Psoas muscle (tissue), 8 donors: ENCODE results near the gene GPATCH1. TPM values are rescaled to one million over a fixed set of nuclear protein-coding genes. Genes with fewer than 3 reads are reported as not detected.

Source experiments
- ATAC-seq, 4 donors: fragments of 200-7000 bp; cut with Tn5 transposase; one replicate each; pipeline ENCODE4 v1.9.1; 2020; ENCODE audit warnings: moderate library complexity in 3 of 4, mild to moderate bottlenecking in 2 of 4
- DNase-seq, 2 donors: peaks; one replicate each; pipeline ENCODE4 v3.0.0-alpha.2; 2020
- H3K27ac ChIP-seq: fragments of 200-600 bp; one replicate; pipeline ENCODE4 v1.8.0; 2022
- H3K27me3 ChIP-seq, 3 donors: fragments of 200-600 bp in 1 of 3; one replicate each; pipeline versions ENCODE4 v1.6.1 to v1.8.0; 2013 to 2022; ENCODE audit warnings: low read length in 2 of 3, mild to moderate bottlenecking in 2 of 3, moderate library complexity in 1 of 3; ENCODE audit not compliant: insufficient read depth in 3 of 3
- H3K36me3 ChIP-seq, 2 donors: fragments of 200-600 bp in 1 of 2; one replicate each; pipeline versions ENCODE4 v1.6.1 to v1.8.0; 2013 to 2022; ENCODE audit warnings: low read depth in 1 of 2, mild to moderate bottlenecking in 1 of 2, moderate library complexity in 1 of 2; ENCODE audit not compliant: insufficient read depth in 1 of 2
- H3K4me1 ChIP-seq: fragments of 200-600 bp; one replicate; pipeline ENCODE4 v1.8.0; 2022
- H3K4me3 ChIP-seq: fragments of 200-600 bp; one replicate; pipeline ENCODE4 v1.8.0; 2022; ENCODE audit warnings: mild to moderate bottlenecking
- H3K9me3 ChIP-seq: fragments of 200-600 bp; one replicate; pipeline ENCODE4 v1.8.0; 2022
- CTCF ChIP-seq: fragments of 200-600 bp; IDR thresholded peaks from one replicate; pipeline ENCODE4 v1.8.0; 2022; ENCODE audit warnings: antibody characterized with exemption
- WGBS, 3 donors: extraction: QIAGEN DNeasy Blood & Tissue Kit; methylation state at CpG; one replicate each; pipeline versions ENCODE4 v1.1.6 to v1.1.7; 2013; 5-methylcytosine and 5-hydroxymethylcytosine counted together
- intact Hi-C, 2 donors: fragments of 100-400 bp; cut with DNase I; formaldehyde crosslinking; loops; one replicate each; pipeline versions ENCODE4 v1.11.0 to v1.14.2; 2022
- polyA plus RNA-seq, 3 donors: library from polyadenylated mRNA; stranded (reverse); fragments of 200-250 nt; gene quantifications; one replicate each; pipeline ENCODE4 v1.2.3, GENCODE V29; 2013
- total RNA-seq, 4 donors: library from RNA; stranded (reverse); fragmentation: NEBNext Ultra II Directional in 2 of 4; extraction: Animal tissue kit (Norgen Biotek cat#: 25700) in 2 of 4; gene quantifications; one replicate each; pipeline versions ENCODE4 v1.2.1 to v1.2.4, GENCODE V29; 2021 to 2023
- donor health status: healthy with polysubstance abuse.
- donor health status: DM: no; HTN: no; CAD: no; lungs with moderate emphysema.
- donor health status: Bipolar disorder and iron deficiency.
- donor health status: healthy.
- donor health status: DM: yes; HTN: yes; CAD: no.
- donor health status: DM: no; HTN: no; CAD: no.
- donor health status: DM: no; HTN: no; CAD: no.
- donor health status: DM: yes; HTN: yes; CAD: no.

The GPATCH1 gene
- total and polyA plus RNA-seq, 7 donors = 3.1 to 7.5 (median 4.2) TPM

GRCh38 chr19:33175156-33175782, 94.3 kb downstream of the GPATCH1 start:
- WGBS, 3 donors = 82 to 86% (median 82%) methylated on average over 10 of the region's 10 CpGs
- H3K27ac ChIP-seq = peak overlapping the region; percentile 97

GRCh38 chr19:33175886-33176669, 95.1 kb downstream of the GPATCH1 start:
- no peaks in the 10 kb centered on the region for H3K36me3 ChIP-seq
- H3K4me3 ChIP-seq = peak overlapping the region; percentile 90
- ATAC-seq (peak; percentile 1 to 22 (median 5)), DNase-seq (peak in 1 of 2 donors; percentile 60)
- no peaks in the 10 kb centered on the region for H3K9me3 ChIP-seq
- WGBS, 3 donors = 7 to 10% (median 8%) methylated on average over 23 to 25 of the region's 25 CpGs
- no peaks in the 10 kb centered on the region for H3K27me3 ChIP-seq
- H3K4me1 ChIP-seq = peaks cover 15% of the 10 kb centered on the region
- no peak for TF ChIP-seq CTCF
- H3K27ac ChIP-seq = peak overlapping the region; percentile 97
- intact Hi-C loops = no loop called here

More at GRCh38 chr19:33175156-33175782, 94.3 kb downstream of the GPATCH1 start:
- DNase-seq (peak in 1 of 2 donors; percentile 22), ATAC-seq (no peak)
- peaks cover 15% of the 10 kb centered on the region for H3K4me1 ChIP-seq
- H3K4me3 ChIP-seq = peak overlapping the region; percentile 90
- TF ChIP-seq CTCF = no peak
- H3K9me3 ChIP-seq = no peaks in the 10 kb centered on the region
- no peaks in the 10 kb centered on the region for H3K36me3 ChIP-seq
- intact Hi-C loops = no loop called here
- no peaks in the 10 kb centered on the region for H3K27me3 ChIP-seq

GRCh38 chr19:33176670-33177416, 95.9 kb downstream of the GPATCH1 start:
- intact Hi-C loops = no loop called here
- H3K4me1 ChIP-seq = peaks cover 15% of the 10 kb centered on the region
- TF ChIP-seq CTCF = peak; percentile 40
- no peaks in the 10 kb centered on the region for H3K27me3 ChIP-seq
- no peaks in the 10 kb centered on the region for H3K9me3 ChIP-seq
- ATAC-seq (peak; percentile 92 to 95 (median 92)), DNase-seq (peak; percentile 95 to 97)
- H3K4me3 ChIP-seq = peak overlapping the region; percentile 90
- no peaks in the 10 kb centered on the region for H3K36me3 ChIP-seq
- H3K27ac ChIP-seq = peak overlapping the region; percentile 97
- WGBS, 3 donors = 0% methylated on average over 65 of the region's 65 CpGs

GRCh38 chr19:33177417-33177979, 96.5 kb downstream of the GPATCH1 start:
- Histone ChIP-seq H3K27ac (peak overlapping the region; percentile 97), H3K27me3 (no peaks in the 10 kb centered on the region), H3K36me3 (no peaks in the 10 kb centered on the region), H3K4me1 (peaks cover 15% of the 10 kb centered on the region), H3K9me3 (no peaks in the 10 kb centered on the region), H3K4me3 (peak overlapping the region; percentile 90)
- peak; percentile 34 for TF ChIP-seq CTCF
- ATAC-seq (peak; percentile 12 to 57 (median 37)), DNase-seq (no peak)
- intact Hi-C loops = no loop called here
- 0 to 1% (median 0%) methylated on average over 34 to 38 of the region's 38 CpGs for WGBS, 3 donors

Other genes with a start within 250 kb of the GPATCH1 start
- gene SLC7A9, start 211.4 kb upstream of the GPATCH1 start, total RNA-seq = under 1 TPM in 1 of 4 donors, not detected in 3; 0.36 TPM
- under 1 TPM; 0.10 to 0.23 (median 0.10) TPM for gene SLC7A9, start 211.4 kb upstream of the GPATCH1 start, polyA plus RNA-seq
- gene CEP89, start 109.2 kb upstream of the GPATCH1 start, total RNA-seq = 10 to 100 TPM in 2 of 4 donors, 1 to 10 TPM in 2; 9.8 to 11.9 (median 10.5) TPM
- gene CEP89, start 109.2 kb upstream of the GPATCH1 start, polyA plus RNA-seq = 10 to 100 TPM in 1 of 3 donors, 1 to 10 TPM in 2; 7.0 to 27.1 (median 9.3) TPM
- gene FAAP24, start 108.9 kb upstream of the GPATCH1 start, total RNA-seq = under 1 TPM in 3 of 4 donors, not detected in 1; 0.12 to 0.58 (median 0.23) TPM
- gene FAAP24, start 108.9 kb upstream of the GPATCH1 start, polyA plus RNA-seq = 1 to 10 TPM in 2 of 3 donors, under 1 TPM in 1; 0.15 to 2.9 (median 1.8) TPM
- 1 to 10 TPM in 1 of 4 donors, under 1 TPM in 3; 0.24 to 1.0 (median 0.60) TPM for gene RHPN2, start 16.3 kb upstream of the GPATCH1 start, total RNA-seq
- gene RHPN2, start 16.3 kb upstream of the GPATCH1 start, polyA plus RNA-seq = 1 to 10 TPM in 1 of 3 donors, under 1 TPM in 2; 0.16 to 1.1 (median 0.17) TPM
- gene WDR88, start 50.9 kb downstream of the GPATCH1 start, total RNA-seq = not detected
- under 1 TPM in 1 of 3 donors, not detected in 2; 0.06 TPM for gene WDR88, start 50.9 kb downstream of the GPATCH1 start, polyA plus RNA-seq
- gene LRP3, start 113.1 kb downstream of the GPATCH1 start, total RNA-seq = 10 to 100 TPM; 16.1 to 23.9 (median 19.6) TPM
- gene LRP3, start 113.1 kb downstream of the GPATCH1 start, polyA plus RNA-seq = 10 to 100 TPM; 10.7 to 25.1 (median 15.9) TPM
- gene SLC7A10, start 144.7 kb downstream of the GPATCH1 start, total RNA-seq = under 1 TPM in 1 of 4 donors, not detected in 3; 0.13 TPM
- gene SLC7A10, start 144.7 kb downstream of the GPATCH1 start, polyA plus RNA-seq = under 1 TPM; 0.03 to 0.43 (median 0.15) TPM
- gene CEBPA, start 221.4 kb downstream of the GPATCH1 start, total RNA-seq = 10 to 100 TPM in 2 of 4 donors, 1 to 10 TPM in 2; 7.7 to 50.7 (median 11.5) TPM
- 10 to 100 TPM in 1 of 3 donors, 1 to 10 TPM in 2; 5.8 to 27.6 (median 6.8) TPM for gene CEBPA, start 221.4 kb downstream of the GPATCH1 start, polyA plus RNA-seq